WTC11 (cell line): Measurements from ENCODE around the gene CGN. TPM values are rescaled to one million over a fixed set of nuclear protein-coding genes. Genes with fewer than 3 reads are reported as not detected.

Source experiments
- ATAC-seq: fragments of 200-7000 bp; cut with Tn5 transposase; 2 replicates; pipeline ENCODE4 v1.10.0; 2021; ENCODE audit warnings: mild to moderate bottlenecking, moderate library complexity
- Bru-seq: library from RNA; stranded (reverse); fragments of 400-500 nt; gene quantifications from one replicate; lab custom pipeline; 2021; lab: Mats Ljungman, UMichigan
- CTCF ChIA-PET: fragments of 300-600 bp; sonication (Branson Sonifier 250); formaldehyde crosslinking; loops from one replicate; lab custom pipeline; 2021; ENCODE audit warnings: antibody characterized with exemption; lab: Charles Lee
- POLR2A ChIA-PET: fragments of 350-600 bp; sonication (Branson Sonifier 250); formaldehyde crosslinking; loops from one replicate; lab custom pipeline; 2021; ENCODE audit warnings: antibody characterized with exemption; lab: Charles Lee
- DNase-seq: peaks from one replicate; pipeline ENCODE4 v3.0.0; 2021; ENCODE audit warnings: low spot score
- H3K27ac Mint-ChIP-seq: 2 replicates; pipeline ENCODE4 v1.8.0; 2021; ENCODE audit warnings: mixed read lengths
- H3K27me3 Mint-ChIP-seq: 2 replicates; pipeline ENCODE4 v1.8.0; 2021; ENCODE audit warnings: low read depth, mild to moderate bottlenecking, moderate library complexity, mixed read lengths
- H3K36me3 Mint-ChIP-seq: 2 replicates; pipeline ENCODE4 v1.8.0; 2021; ENCODE audit warnings: mixed read lengths
- H3K4me1 Mint-ChIP-seq: 2 replicates; pipeline ENCODE4 v1.8.0; 2022; ENCODE audit warnings: mixed read lengths
- H3K4me3 Mint-ChIP-seq: 2 replicates; pipeline ENCODE4 v1.8.0; 2021; ENCODE audit warnings: mild to moderate bottlenecking, moderate library complexity, mixed read lengths
- H3K9me3 Mint-ChIP-seq: 2 replicates; pipeline ENCODE4 v1.8.0; 2021; ENCODE audit warnings: mixed read lengths
- FOXK1 ChIP-seq: sonication (generic); formaldehyde crosslinking; IDR thresholded peaks from 2 replicates; pipeline ENCODE4 v1.8.0; 2022; ENCODE audit warnings: mild to moderate bottlenecking, moderate library complexity, missing genetic modification reagents
- NFATC4 ChIP-seq: fragments of 250-450 bp; sonication (Bioruptor Pico); IDR thresholded peaks from 2 replicates; pipeline ENCODE4 v1.9.0; 2021; ENCODE audit warnings: mild to moderate bottlenecking
- NFYB ChIP-seq: sonication (generic); formaldehyde crosslinking; conservative IDR thresholded peaks from 2 replicates; pipeline ENCODE4 v1.8.0; 2022; ENCODE audit warnings: low read depth, missing genetic modification reagents
- NR3C1 ChIP-seq: sonication (generic); formaldehyde crosslinking; conservative IDR thresholded peaks from 2 replicates; pipeline ENCODE4 v1.8.1; 2023; ENCODE audit warnings: low read depth, mild to moderate bottlenecking, missing genetic modification reagents
- SP1 ChIP-seq: sonication (generic); formaldehyde crosslinking; conservative IDR thresholded peaks from 2 replicates; pipeline ENCODE4 v1.8.1; 2022; ENCODE audit warnings: missing genetic modification reagents
- TEAD1 ChIP-seq: sonication (generic); formaldehyde crosslinking; IDR thresholded peaks from 2 replicates; pipeline ENCODE4 v1.8.0; 2022; ENCODE audit warnings: mild to moderate bottlenecking, missing genetic modification reagents
- ZNF317 ChIP-seq: sonication (generic); formaldehyde crosslinking; IDR thresholded peaks from 2 replicates; pipeline ENCODE4 v1.8.1; 2023; ENCODE audit warnings: low read depth, mild to moderate bottlenecking, moderate library complexity, missing genetic modification reagents, borderline replicate concordance
- ZNF396 ChIP-seq: fragments of 250-450 bp; sonication (Bioruptor Pico); IDR thresholded peaks from 2 replicates; pipeline ENCODE4 v1.8.0; 2021; ENCODE audit warnings: mild to moderate bottlenecking, moderate library complexity, borderline replicate concordance
- ZNF416 ChIP-seq: fragments of 250-450 bp; sonication (Bioruptor Pico); IDR thresholded peaks from 2 replicates; pipeline ENCODE4 v1.9.0; 2021; ENCODE audit warnings: mild to moderate bottlenecking, inconsistent platforms
- long read RNA-seq, 3 experiments: library from RNA in 1 of 3; library from capped mRNA in 1 of 3; library from polyadenylated mRNA in 1 of 3; unstranded in 2 of 3; stranded (forward) in 1 of 3; transcript quantifications; one replicate each; pipeline ENCODE4 v2.0.0, GENCODE V29; 2021
- total RNA-seq: library from RNA; stranded (reverse); gene quantifications from 3 replicates; pipeline ENCODE4 v1.2.3, GENCODE V29; 2021
- TF ChIP-seq, protein P1 (sequence below): sonication (generic); formaldehyde crosslinking; IDR thresholded peaks from 2 replicates; pipeline ENCODE4 v1.8.0; 2022; ENCODE audit warnings: mild to moderate bottlenecking, missing genetic modification reagents
- TF ChIP-seq, protein P2 (sequence below): sonication (generic); formaldehyde crosslinking; IDR thresholded peaks from 2 replicates; pipeline ENCODE4 v1.8.1; 2023; ENCODE audit warnings: mild to moderate bottlenecking, missing genetic modification reagents
- TF ChIP-seq, protein P3 (sequence below): fragments of 250-450 bp; sonication (Bioruptor Pico); IDR thresholded peaks from 2 replicates; pipeline ENCODE4 v1.9.0; 2021; ENCODE audit warnings: moderate library complexity, mild to moderate bottlenecking, inconsistent platforms, borderline replicate concordance
- TF ChIP-seq, protein P4 (sequence below): sonication (generic); formaldehyde crosslinking; IDR thresholded peaks from 2 replicates; pipeline ENCODE4 v1.8.1; 2023; ENCODE audit warnings: mild to moderate bottlenecking, moderate library complexity, missing genetic modification reagents
- TF ChIP-seq, protein P5 (sequence below): sonication (generic); formaldehyde crosslinking; IDR thresholded peaks from 2 replicates; pipeline ENCODE4 v1.8.0; 2023; ENCODE audit warnings: missing genetic modification reagents, mild to moderate bottlenecking, borderline replicate concordance
- TF ChIP-seq, protein P6 (sequence below): sonication (generic); formaldehyde crosslinking; IDR thresholded peaks from 2 replicates; pipeline ENCODE4 v1.8.0; 2022; ENCODE audit warnings: mild to moderate bottlenecking, missing genetic modification reagents
- TF ChIP-seq, protein P7 (sequence below): sonication (generic); formaldehyde crosslinking; IDR thresholded peaks from 2 replicates; pipeline ENCODE4 v1.8.1; 2023; ENCODE audit warnings: mild to moderate bottlenecking, missing genetic modification reagents, moderate library complexity
- TF ChIP-seq, protein P8 (sequence below): sonication (generic); formaldehyde crosslinking; IDR thresholded peaks from 2 replicates; pipeline ENCODE4 v1.8.1; 2022; ENCODE audit warnings: mild to moderate bottlenecking, moderate library complexity, missing genetic modification reagents

Gene CGN, protein sequence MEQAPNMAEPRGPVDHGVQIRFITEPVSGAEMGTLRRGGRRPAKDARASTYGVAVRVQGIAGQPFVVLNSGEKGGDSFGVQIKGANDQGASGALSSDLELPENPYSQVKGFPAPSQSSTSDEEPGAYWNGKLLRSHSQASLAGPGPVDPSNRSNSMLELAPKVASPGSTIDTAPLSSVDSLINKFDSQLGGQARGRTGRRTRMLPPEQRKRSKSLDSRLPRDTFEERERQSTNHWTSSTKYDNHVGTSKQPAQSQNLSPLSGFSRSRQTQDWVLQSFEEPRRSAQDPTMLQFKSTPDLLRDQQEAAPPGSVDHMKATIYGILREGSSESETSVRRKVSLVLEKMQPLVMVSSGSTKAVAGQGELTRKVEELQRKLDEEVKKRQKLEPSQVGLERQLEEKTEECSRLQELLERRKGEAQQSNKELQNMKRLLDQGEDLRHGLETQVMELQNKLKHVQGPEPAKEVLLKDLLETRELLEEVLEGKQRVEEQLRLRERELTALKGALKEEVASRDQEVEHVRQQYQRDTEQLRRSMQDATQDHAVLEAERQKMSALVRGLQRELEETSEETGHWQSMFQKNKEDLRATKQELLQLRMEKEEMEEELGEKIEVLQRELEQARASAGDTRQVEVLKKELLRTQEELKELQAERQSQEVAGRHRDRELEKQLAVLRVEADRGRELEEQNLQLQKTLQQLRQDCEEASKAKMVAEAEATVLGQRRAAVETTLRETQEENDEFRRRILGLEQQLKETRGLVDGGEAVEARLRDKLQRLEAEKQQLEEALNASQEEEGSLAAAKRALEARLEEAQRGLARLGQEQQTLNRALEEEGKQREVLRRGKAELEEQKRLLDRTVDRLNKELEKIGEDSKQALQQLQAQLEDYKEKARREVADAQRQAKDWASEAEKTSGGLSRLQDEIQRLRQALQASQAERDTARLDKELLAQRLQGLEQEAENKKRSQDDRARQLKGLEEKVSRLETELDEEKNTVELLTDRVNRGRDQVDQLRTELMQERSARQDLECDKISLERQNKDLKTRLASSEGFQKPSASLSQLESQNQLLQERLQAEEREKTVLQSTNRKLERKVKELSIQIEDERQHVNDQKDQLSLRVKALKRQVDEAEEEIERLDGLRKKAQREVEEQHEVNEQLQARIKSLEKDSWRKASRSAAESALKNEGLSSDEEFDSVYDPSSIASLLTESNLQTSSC
- 52.4 to 68.7 TPM (median 55.6 TPM) in 3 replicates for total RNA-seq
- Bru-seq, nascent RNA: percentile 75 among the genes with signal in this experiment
- long read RNA-seq, experiment 1, full-length matches to known transcripts: 167 of 283 reads
- long read RNA-seq, experiment 1, partial matches to known transcripts: 83 of 283 reads
- long read RNA-seq, experiment 1, other reads (novel, unspliced or antisense): 33 of 283 reads
- long read RNA-seq, experiment 2, partial matches to known transcripts: 39 of 54 reads
- long read RNA-seq, experiment 2, other reads (novel, unspliced or antisense): 11 of 54 reads
- long read RNA-seq, experiment 3, partial matches to known transcripts: 4 of 7 reads
- long read RNA-seq, experiment 3, other reads (novel, unspliced or antisense): 3 of 7 reads

DNA sequence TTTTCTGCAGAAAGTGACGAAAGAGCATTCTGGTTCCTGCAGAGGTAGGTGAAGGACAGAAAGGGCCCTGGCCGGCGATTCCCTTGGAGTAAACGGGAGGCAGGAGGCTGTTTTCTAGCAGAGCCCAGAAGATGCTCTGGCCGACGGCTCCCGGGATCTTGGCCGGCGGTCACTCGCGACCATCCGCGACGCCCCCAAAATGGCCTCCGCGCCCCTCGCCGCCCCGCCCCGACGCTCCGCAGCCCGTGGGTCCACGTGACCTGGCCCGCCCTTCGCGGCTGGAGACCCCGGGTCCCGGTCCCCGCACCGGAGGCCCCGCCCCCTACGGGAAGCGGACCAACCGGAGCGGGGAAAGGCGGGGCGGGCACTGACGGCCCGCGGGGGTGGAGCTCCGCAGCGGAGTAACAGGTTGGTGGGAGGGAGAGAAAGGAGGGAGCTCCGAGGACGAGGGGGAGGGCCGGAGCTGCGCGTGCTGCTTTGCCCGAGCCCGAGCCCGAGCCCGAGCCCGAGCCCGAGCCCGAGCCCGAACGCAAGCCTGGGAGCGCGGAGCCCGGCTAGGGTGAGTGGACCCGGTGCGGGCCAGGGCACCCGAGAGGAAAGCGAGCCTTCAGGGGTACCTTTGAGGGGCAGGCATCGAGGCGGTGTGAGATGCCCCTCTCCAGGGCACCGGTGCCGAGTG is at the start of gene CGN:
TSS of gene CGN (plus strand) at position 431 of the 679 bp plus-strand sequence. CDS start 7,133 bp downstream, outside the sequence.
- H3K4me1 Mint-ChIP-seq: peaks cover 46% of the 10 kb centered on the region
- DNase-seq (peak; percentile 96), ATAC-seq (peak; percentile 87)
- ChIA-PET CTCF (interaction anchor here (0.6 to 2.3 kb wide), 15 partner anchors 9 to 326 kb away, joined by 3 to 12 read pairs (median 3); partner anchors contain the start of genes CELF3 and TUFT1), POLR2A (interaction anchor here (0.6 to 4.1 kb wide), 12 partner anchors 9 to 482 kb away, joined by 3 to 56 read pairs (median 4); partner anchors contain the start of genes C2CD4D, POGZ and TUFT1)
- H3K36me3 Mint-ChIP-seq: no peaks in the 10 kb centered on the region
- peak within 1 kb of the TSS; percentile 97 for H3K27ac Mint-ChIP-seq
- H3K27me3 Mint-ChIP-seq: no peaks in the 10 kb centered on the region
- H3K4me3 Mint-ChIP-seq: peak within 1 kb of the TSS; percentile 84
- no peaks in the 10 kb centered on the region for H3K9me3 Mint-ChIP-seq
- TF ChIP-seq, protein P1, sequence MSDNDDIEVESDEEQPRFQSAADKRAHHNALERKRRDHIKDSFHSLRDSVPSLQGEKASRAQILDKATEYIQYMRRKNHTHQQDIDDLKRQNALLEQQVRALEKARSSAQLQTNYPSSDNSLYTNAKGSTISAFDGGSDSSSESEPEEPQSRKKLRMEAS (CRISPR knock-in tag): peak; percentile 52; the same call in 1 of the 2 replicates
- TF ChIP-seq NR3C1 (0 out of 2 replicates have a peak, but pooled peaks have one; percentile 43), TEAD1 (CRISPR knock-in tag) (peak; percentile 55; the same call in 1 of the 2 replicates), ZNF317 (CRISPR knock-in tag) (no peak), SP1 (CRISPR knock-in tag) (peak; percentile 95), ZNF416 (CRISPR knock-in tag) (no peak), ZNF396 (no peak), NFATC4 (no peak), FOXK1 (CRISPR knock-in tag) (peak; percentile 23; the same call in 1 of the 2 replicates), NFYB (CRISPR knock-in tag) (no peak)
- TF ChIP-seq, protein P2, sequence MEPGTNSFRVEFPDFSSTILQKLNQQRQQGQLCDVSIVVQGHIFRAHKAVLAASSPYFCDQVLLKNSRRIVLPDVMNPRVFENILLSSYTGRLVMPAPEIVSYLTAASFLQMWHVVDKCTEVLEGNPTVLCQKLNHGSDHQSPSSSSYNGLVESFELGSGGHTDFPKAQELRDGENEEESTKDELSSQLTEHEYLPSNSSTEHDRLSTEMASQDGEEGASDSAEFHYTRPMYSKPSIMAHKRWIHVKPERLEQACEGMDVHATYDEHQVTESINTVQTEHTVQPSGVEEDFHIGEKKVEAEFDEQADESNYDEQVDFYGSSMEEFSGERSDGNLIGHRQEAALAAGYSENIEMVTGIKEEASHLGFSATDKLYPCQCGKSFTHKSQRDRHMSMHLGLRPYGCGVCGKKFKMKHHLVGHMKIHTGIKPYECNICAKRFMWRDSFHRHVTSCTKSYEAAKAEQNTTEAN (CRISPR knock-in tag): peak; percentile 17; the same call in 1 of the 2 replicates
- TF ChIP-seq, protein P3, sequence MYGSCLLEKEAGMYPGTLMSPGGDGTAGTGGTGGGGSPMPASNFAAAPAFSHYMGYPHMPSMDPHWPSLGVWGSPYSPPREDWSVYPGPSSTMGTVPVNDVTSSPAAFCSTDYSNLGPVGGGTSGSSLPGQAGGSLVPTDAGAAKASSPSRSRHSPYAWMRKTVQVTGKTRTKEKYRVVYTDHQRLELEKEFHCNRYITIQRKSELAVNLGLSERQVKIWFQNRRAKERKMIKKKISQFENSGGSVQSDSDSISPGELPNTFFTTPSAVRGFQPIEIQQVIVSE (CRISPR knock-in tag): no peak
- TF ChIP-seq, protein P4, sequence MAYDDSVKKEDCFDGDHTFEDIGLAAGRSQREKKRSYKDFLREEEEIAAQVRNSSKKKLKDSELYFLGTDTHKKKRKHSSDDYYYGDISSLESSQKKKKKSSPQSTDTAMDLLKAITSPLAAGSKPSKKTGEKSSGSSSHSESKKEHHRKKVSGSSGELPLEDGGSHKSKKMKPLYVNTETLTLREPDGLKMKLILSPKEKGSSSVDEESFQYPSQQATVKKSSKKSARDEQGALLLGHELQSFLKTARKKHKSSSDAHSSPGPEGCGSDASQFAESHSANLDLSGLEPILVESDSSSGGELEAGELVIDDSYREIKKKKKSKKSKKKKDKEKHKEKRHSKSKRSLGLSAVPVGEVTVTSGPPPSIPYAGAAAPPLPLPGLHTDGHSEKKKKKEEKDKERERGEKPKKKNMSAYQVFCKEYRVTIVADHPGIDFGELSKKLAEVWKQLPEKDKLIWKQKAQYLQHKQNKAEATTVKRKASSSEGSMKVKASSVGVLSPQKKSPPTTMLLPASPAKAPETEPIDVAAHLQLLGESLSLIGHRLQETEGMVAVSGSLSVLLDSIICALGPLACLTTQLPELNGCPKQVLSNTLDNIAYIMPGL (CRISPR knock-in tag): peak; percentile 46; the same call in 1 of the 2 replicates
- TF ChIP-seq, protein P5, sequence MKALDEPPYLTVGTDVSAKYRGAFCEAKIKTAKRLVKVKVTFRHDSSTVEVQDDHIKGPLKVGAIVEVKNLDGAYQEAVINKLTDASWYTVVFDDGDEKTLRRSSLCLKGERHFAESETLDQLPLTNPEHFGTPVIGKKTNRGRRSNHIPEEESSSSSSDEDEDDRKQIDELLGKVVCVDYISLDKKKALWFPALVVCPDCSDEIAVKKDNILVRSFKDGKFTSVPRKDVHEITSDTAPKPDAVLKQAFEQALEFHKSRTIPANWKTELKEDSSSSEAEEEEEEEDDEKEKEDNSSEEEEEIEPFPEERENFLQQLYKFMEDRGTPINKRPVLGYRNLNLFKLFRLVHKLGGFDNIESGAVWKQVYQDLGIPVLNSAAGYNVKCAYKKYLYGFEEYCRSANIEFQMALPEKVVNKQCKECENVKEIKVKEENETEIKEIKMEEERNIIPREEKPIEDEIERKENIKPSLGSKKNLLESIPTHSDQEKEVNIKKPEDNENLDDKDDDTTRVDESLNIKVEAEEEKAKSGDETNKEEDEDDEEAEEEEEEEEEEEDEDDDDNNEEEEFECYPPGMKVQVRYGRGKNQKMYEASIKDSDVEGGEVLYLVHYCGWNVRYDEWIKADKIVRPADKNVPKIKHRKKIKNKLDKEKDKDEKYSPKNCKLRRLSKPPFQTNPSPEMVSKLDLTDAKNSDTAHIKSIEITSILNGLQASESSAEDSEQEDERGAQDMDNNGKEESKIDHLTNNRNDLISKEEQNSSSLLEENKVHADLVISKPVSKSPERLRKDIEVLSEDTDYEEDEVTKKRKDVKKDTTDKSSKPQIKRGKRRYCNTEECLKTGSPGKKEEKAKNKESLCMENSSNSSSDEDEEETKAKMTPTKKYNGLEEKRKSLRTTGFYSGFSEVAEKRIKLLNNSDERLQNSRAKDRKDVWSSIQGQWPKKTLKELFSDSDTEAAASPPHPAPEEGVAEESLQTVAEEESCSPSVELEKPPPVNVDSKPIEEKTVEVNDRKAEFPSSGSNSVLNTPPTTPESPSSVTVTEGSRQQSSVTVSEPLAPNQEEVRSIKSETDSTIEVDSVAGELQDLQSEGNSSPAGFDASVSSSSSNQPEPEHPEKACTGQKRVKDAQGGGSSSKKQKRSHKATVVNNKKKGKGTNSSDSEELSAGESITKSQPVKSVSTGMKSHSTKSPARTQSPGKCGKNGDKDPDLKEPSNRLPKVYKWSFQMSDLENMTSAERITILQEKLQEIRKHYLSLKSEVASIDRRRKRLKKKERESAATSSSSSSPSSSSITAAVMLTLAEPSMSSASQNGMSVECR (CRISPR knock-in tag): no peak
- TF ChIP-seq, protein P6, sequence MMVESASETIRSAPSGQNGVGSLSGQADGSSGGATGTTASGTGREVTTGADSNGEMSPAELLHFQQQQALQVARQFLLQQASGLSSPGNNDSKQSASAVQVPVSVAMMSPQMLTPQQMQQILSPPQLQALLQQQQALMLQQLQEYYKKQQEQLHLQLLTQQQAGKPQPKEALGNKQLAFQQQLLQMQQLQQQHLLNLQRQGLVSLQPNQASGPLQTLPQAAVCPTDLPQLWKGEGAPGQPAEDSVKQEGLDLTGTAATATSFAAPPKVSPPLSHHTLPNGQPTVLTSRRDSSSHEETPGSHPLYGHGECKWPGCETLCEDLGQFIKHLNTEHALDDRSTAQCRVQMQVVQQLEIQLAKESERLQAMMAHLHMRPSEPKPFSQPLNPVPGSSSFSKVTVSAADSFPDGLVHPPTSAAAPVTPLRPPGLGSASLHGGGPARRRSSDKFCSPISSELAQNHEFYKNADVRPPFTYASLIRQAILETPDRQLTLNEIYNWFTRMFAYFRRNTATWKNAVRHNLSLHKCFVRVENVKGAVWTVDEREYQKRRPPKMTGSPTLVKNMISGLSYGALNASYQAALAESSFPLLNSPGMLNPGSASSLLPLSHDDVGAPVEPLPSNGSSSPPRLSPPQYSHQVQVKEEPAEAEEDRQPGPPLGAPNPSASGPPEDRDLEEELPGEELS (CRISPR knock-in tag): peak; percentile 14; the same call in 1 of the 2 replicates
- TF ChIP-seq, protein P7, sequence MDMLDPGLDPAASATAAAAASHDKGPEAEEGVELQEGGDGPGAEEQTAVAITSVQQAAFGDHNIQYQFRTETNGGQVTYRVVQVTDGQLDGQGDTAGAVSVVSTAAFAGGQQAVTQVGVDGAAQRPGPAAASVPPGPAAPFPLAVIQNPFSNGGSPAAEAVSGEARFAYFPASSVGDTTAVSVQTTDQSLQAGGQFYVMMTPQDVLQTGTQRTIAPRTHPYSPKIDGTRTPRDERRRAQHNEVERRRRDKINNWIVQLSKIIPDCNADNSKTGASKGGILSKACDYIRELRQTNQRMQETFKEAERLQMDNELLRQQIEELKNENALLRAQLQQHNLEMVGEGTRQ (CRISPR knock-in tag): peak; percentile 97
- TF ChIP-seq, protein P8, sequence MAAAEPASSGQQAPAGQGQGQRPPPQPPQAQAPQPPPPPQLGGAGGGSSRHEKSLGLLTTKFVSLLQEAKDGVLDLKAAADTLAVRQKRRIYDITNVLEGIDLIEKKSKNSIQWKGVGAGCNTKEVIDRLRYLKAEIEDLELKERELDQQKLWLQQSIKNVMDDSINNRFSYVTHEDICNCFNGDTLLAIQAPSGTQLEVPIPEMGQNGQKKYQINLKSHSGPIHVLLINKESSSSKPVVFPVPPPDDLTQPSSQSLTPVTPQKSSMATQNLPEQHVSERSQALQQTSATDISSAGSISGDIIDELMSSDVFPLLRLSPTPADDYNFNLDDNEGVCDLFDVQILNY (CRISPR knock-in tag): peak; percentile 70; the same call in 1 of the 2 replicates
